ENCODE data around the gene SUCNR1. TPM values are rescaled to one million over a fixed set of nuclear protein-coding genes. Genes with fewer than 3 reads are reported as not detected.

SUCNR1 gene
- total and polyA plus RNA-seq, 2 donors (not counting 1 experiment from before 2014, with no cell fraction given): not detected

GRCh38 chr3:151906751-151907150, 33.3 kb downstream of the SUCNR1 start:
- H3K9me3 Mint-ChIP-seq (ENCODE audit: insufficient read depth): peaks cover 2% of the 10 kb centered on the region
- DNase-seq (no peak), ATAC-seq (ENCODE audit: low read depth) (no peak)
- peaks cover 5% of the 10 kb centered on the region for H3K27me3 Mint-ChIP-seq
- Histone ChIP-seq H3K9me3 (ENCODE audit: control extremely low read depth in 1 of 3, control insufficient read depth in 2 of 3, insufficient read depth in 1 of 3, low read length in 2 of 3) (no peaks in the 10 kb centered on the region), H3K9ac (ENCODE audit: low read length) (no peak overlapping the region), H3K4me2 (replicated peaks; ENCODE audit: low read depth, low read length, poor library complexity, severe bottlenecking) (no peak overlapping the region), H3K27ac (ENCODE audit: low read length in 2 of 2) (no peak overlapping the region), H2AFZ (ENCODE audit: insufficient read depth, low read depth, low read length, poor library complexity, severe bottlenecking) (no peak overlapping the region), H3K36me3 (replicated peaks in 1 of 2; ENCODE audit: control extremely low read depth in 1 of 2, control insufficient read depth in 1 of 2, extremely low read depth in 1 of 2, insufficient read depth in 2 of 2, low read length in 1 of 2) (no peaks in the 10 kb centered on the region), H3K4me3 (ENCODE audit: control extremely low read depth in 1 of 5, extremely low read depth in 1 of 5, insufficient read depth in 1 of 5, low read depth in 2 of 5, low read length in 4 of 5) (no peak overlapping the region), H3K79me2 (ENCODE audit: control insufficient read depth, insufficient read depth, low read length) (no peaks in the 10 kb centered on the region), H4K20me1 (ENCODE audit: control insufficient read depth, insufficient read depth, low read length, poor library complexity, severe bottlenecking) (no peaks in the 10 kb centered on the region), H3K27me3 (replicated peaks in 1 of 4; ENCODE audit: control extremely low read depth in 1 of 4, control insufficient read depth in 3 of 4, insufficient read depth in 4 of 4, low read length in 3 of 4) (no peaks in the 10 kb centered on the region), H3K4me1 (ENCODE audit: control insufficient read depth in 2 of 2, insufficient read depth in 2 of 2, low read length in 2 of 2) (no peaks in the 10 kb centered on the region)
- no CpG with 5 or more reads among the region's 2 CpGs for WGBS (ENCODE audit: insufficient coverage)
- intact Hi-C loops (cut with micrococcal nuclease): no loop called here
- no peaks in the 10 kb centered on the region for H3K4me1 Mint-ChIP-seq
- ChIA-PET POLR2A (no interaction called here), CTCF (no interaction called here)
- TF ChIP-seq CTCF (IDR thresholded peaks at IDR 0.05) (no peak), EZH2 (IDR thresholded peaks at IDR 0.05; ENCODE audit: borderline replicate concordance, insufficient read depth, low read depth, low read length, poor library complexity, severe bottlenecking) (no peak)
- H3K4me3 Mint-ChIP-seq: no peak overlapping the region
- H3K27ac Mint-ChIP-seq: no peak overlapping the region

- POLR2A ChIA-PET: no interaction called here
- TF ChIP-seq EZH2 (IDR thresholded peaks at IDR 0.05; ENCODE audit: borderline replicate concordance, insufficient read depth, low read depth, low read length, poor library complexity, severe bottlenecking) (no peak), CTCF (IDR thresholded peaks at IDR 0.05) (no peak)
- no peak overlapping the region for H3K9ac ChIP-seq (ENCODE audit: low read length)
- no peaks in the 10 kb centered on the region for H3K4me1 ChIP-seq (ENCODE audit: control insufficient read depth in 2 of 2, insufficient read depth in 2 of 2, low read length in 2 of 2)
- 100% methylated on average over 2 of the region's 3 CpGs for WGBS (ENCODE audit: insufficient coverage)
- no peaks in the 10 kb centered on the region for H3K79me2 ChIP-seq (ENCODE audit: control insufficient read depth, insufficient read depth, low read length)
- no peaks in the 10 kb centered on the region for H4K20me1 ChIP-seq (ENCODE audit: control insufficient read depth, insufficient read depth, low read length, poor library complexity, severe bottlenecking)
- Mint-ChIP-seq H3K27ac (no peak overlapping the region), H3K4me1 (no peaks in the 10 kb centered on the region), H3K27me3 (peaks cover 9% of the 10 kb centered on the region), H3K4me3 (no peak overlapping the region), H3K9me3 (ENCODE audit: insufficient read depth) (peaks cover 4% of the 10 kb centered on the region)
- H2AFZ ChIP-seq (ENCODE audit: insufficient read depth, low read depth, low read length, poor library complexity, severe bottlenecking): no peak overlapping the region
- intact Hi-C loops (cut with micrococcal nuclease): no loop called here
- H3K27me3 ChIP-seq (replicated peaks in 1 of 4; ENCODE audit: control extremely low read depth in 1 of 4, control insufficient read depth in 3 of 4, insufficient read depth in 4 of 4, low read length in 3 of 4): no peaks in the 10 kb centered on the region
- no peaks in the 10 kb centered on the region for H3K9me3 ChIP-seq (ENCODE audit: control extremely low read depth in 1 of 3, control insufficient read depth in 2 of 3, insufficient read depth in 1 of 3, low read length in 2 of 3)
- no peaks in the 10 kb centered on the region for H3K36me3 ChIP-seq (replicated peaks in 1 of 2; ENCODE audit: control extremely low read depth in 1 of 2, control insufficient read depth in 1 of 2, extremely low read depth in 1 of 2, insufficient read depth in 2 of 2, low read length in 1 of 2)
- H3K4me3 ChIP-seq (ENCODE audit: control extremely low read depth in 1 of 5, extremely low read depth in 1 of 5, insufficient read depth in 1 of 5, low read depth in 2 of 5, low read length in 4 of 5): no peak overlapping the region
- H3K27ac ChIP-seq (ENCODE audit: low read length in 2 of 2): no peak overlapping the region
- ATAC-seq (ENCODE audit: low read depth) (no peak), DNase-seq (no peak)
- CTCF ChIA-PET: interaction anchor here (0.6 to 0.7 kb wide), 2 partner anchors 67 to 250 kb away, joined by 3 read pairs; no protein-coding TSS in a partner anchor
- H3K4me2 ChIP-seq (replicated peaks; ENCODE audit: low read depth, low read length, poor library complexity, severe bottlenecking): no peak overlapping the region
These were observed 35.0 kb downstream of the SUCNR1 start for GRCh38 chr3:151908399-151908798.
